ENCODE measurements around the gene HIF3A. TPM values are rescaled to one million over a fixed set of nuclear protein-coding genes. Genes with fewer than 3 reads are reported as not detected.
"Not testable (repeated sequence)": the region's sequence is repeated elsewhere in the genome, so short reads cannot be mapped to it uniquely, and the experiment has no call there.

The HIF3A gene
- polyA plus RNA-seq: 10 to 100 TPM in 2 of 3 donors, 1 to 10 TPM in 1; 9.5 to 99.1 (median 25.0) TPM

- WGBS, 3 donors: 7 to 10% (median 9%) methylated on average over 43 to 46 of the region's 46 CpGs
- no peak within 1 kb of the TSS for H3K27ac ChIP-seq (ENCODE audit: low read depth, low read length)
These were observed at the start of gene HIF3A for GRCh38 chr19:46296722-46297461. TSS of gene HIF3A (plus strand) at chr19:46297042. CDS start at chr19:46297077, 35 bp downstream.

GRCh38 chr19:46250076-46250735 lies 46.6 kb upstream of the HIF3A start:
- WGBS, 3 donors: 55 to 65% (median 57%) methylated on average over 3 of the region's 3 CpGs
- no peak overlapping the region for H3K27ac ChIP-seq (ENCODE audit: low read depth, low read length)

DNA sequence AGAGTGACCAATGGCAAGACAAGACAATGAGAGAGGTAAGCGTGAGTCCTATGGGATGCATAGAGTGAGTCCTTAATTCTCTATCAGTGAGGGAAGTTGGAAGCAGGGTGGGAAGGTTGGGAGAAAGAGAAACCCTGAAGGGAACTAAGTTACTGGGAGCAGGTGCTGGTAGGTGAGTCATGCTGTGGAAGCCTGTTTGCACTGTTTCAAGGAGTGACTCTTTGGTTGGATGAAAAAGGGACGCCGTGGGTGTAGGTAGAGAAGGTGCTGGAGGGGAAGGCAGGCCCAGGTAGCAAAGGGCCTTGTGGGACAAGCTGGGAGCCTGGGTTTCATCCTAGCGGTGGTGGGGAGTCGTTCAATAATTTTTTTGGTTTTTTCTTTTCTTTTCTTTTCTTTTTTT lies 45.4 kb upstream of the HIF3A start:
- 69 to 81% (median 72%) methylated on average over 5 of the region's 5 CpGs for WGBS, 3 donors
- no peak overlapping the region for H3K27ac ChIP-seq (ENCODE audit: low read depth, low read length)

DNA sequence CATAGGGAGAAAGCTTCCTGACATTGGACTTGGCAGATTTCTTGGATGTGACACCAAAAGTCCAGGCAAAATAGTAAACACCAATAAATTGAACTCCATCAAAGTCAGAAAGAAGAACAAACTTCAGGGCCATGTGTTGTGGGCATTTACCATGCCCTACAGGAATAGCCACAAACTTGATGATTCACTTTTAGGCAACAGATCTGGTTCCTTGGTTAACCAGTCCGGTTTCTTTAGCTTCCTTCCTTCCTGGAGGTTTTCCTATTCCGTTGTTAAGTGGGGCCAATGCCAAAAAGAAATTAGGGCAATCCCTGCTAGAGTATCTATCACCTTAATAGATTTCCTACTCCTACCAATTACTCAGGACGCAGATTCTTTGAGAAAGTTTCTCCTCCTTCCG lies 42.1 kb upstream of the HIF3A start:
- H3K27ac ChIP-seq (ENCODE audit: low read depth, low read length): no peak overlapping the region
- 56 to 68% (median 61%) methylated on average over 4 of the region's 4 CpGs for WGBS, 3 donors

GRCh38 chr19:46256855-46257254 lies 40.0 kb upstream of the HIF3A start:
- H3K27ac ChIP-seq (ENCODE audit: low read depth, low read length): no peak overlapping the region
- 58 to 71% (median 62%) methylated on average over 8 of the region's 8 CpGs for WGBS, 3 donors

DNA sequence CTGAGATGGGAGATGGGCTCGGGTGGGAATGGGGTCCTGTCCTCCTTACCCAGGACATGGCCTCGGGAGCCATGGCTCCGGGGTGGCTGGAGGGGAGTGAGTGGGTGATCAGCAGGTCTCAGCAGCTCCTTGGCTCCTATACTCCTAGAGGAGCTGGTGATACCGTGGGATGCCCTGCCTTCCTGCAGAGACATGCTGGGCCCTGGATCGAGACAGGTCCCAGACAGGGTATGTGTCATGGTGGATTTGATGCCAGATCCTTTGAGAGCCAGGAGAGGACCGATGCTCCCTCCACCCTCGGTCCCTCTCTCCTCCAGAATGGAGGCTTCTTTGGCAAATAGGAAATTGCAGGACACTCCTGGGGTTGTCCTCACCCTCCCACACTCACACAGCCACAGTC lies 35.3 kb upstream of the HIF3A start:
- H3K27ac ChIP-seq (ENCODE audit: low read depth, low read length): not testable (repeated sequence)
- 75 to 80% (median 79%) methylated on average over 7 of the region's 7 CpGs for WGBS, 3 donors

GRCh38 chr19:46262684-46263296 lies 34.1 kb upstream of the HIF3A start:
- 41 to 46% (median 45%) methylated on average over 11 of the region's 11 CpGs for WGBS, 3 donors

DNA sequence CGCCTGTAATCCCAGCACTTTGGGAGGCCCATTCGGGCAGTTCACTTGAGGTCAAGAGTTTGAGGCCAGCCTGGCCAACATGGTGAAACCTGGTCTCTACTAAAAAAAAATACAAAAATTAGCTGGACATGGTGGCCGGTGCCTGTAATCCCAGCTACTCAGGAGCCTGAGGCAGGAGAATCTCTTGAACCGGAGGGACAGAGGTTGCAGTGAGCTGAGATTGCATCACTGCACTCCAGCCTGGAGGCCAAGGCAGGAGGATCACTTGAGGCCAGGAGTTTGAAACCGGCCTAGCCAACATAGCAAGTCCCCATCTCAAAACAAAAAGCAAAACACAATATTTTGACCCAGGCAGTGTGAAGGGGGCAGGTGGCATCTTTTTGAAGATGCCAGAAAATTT lies 32.0 kb upstream of the HIF3A start:
- H3K27ac ChIP-seq (ENCODE audit: low read depth, low read length): not testable (repeated sequence)
- WGBS, 3 donors: 70 to 79% (median 78%) methylated on average over 5 of the region's 5 CpGs

More at GRCh38 chr19:46262684-46263296, 34.1 kb upstream of the HIF3A start:
- H3K27ac ChIP-seq (ENCODE audit: low read depth, low read length): not testable (repeated sequence)

GRCh38 chr19:46265217-46265828 lies 31.5 kb upstream of the HIF3A start:
- H3K27ac ChIP-seq (ENCODE audit: low read depth, low read length): no peak overlapping the region
- WGBS, 3 donors: 14 to 23% (median 21%) methylated on average over 10 of the region's 10 CpGs

- H3K27ac ChIP-seq (ENCODE audit: low read depth, low read length): no peak overlapping the region
These were observed 27.7 kb upstream of the HIF3A start for GRCh38 chr19:46269101-46269500.

GRCh38 chr19:46270521-46271256 lies 26.2 kb upstream of the HIF3A start:
- 28 to 38% (median 36%) methylated on average over 17 of the region's 17 CpGs for WGBS, 3 donors
- no peak overlapping the region for H3K27ac ChIP-seq (ENCODE audit: low read depth, low read length)

More at GRCh38 chr19:46269101-46269500, 27.7 kb upstream of the HIF3A start:
- 80 to 85% (median 85%) methylated on average over 7 of the region's 7 CpGs for WGBS, 3 donors

- WGBS, 3 donors: 43 to 57% (median 45%) methylated on average over 8 of the region's 8 CpGs
These were observed 25.2 kb upstream of the HIF3A start for GRCh38 chr19:46271481-46272197.

GRCh38 chr19:46273931-46274330 lies 22.9 kb upstream of the HIF3A start:
- H3K27ac ChIP-seq (ENCODE audit: low read depth, low read length): not testable (repeated sequence)
- 76 to 87% (median 84%) methylated on average over 6 of the region's 6 CpGs for WGBS, 3 donors

More at GRCh38 chr19:46271481-46272197, 25.2 kb upstream of the HIF3A start:
- no peak overlapping the region for H3K27ac ChIP-seq (ENCODE audit: low read depth, low read length)

DNA sequence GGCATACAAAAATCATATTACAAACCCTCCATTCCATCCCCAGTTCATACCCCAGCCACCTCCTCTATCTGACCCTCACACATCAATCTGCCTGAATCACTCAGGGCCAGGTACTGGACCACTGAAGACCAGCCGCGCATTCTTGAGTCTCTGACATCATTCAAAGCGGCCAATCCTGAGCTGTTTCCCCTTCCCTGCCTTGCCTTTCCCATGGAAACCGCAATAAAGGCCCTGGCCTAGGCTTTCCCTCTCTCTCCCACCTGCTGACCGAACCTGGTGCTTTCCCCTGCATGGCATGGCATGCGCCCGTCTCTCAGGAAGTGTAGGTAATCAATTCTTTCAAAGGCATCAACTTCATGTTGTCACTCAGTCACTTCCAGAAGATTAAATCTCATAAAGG lies 17.7 kb upstream of the HIF3A start:
- WGBS, 3 donors: 69 to 85% (median 83%) methylated on average over 7 of the region's 7 CpGs
- H3K27ac ChIP-seq (ENCODE audit: low read depth, low read length): no peak overlapping the region

- H3K27ac ChIP-seq (ENCODE audit: low read depth, low read length): no peak overlapping the region
- 48 to 77% (median 49%) methylated on average over 4 of the region's 4 CpGs for WGBS, 3 donors
These were observed 13.1 kb upstream of the HIF3A start for GRCh38 chr19:46283771-46284170.

DNA sequence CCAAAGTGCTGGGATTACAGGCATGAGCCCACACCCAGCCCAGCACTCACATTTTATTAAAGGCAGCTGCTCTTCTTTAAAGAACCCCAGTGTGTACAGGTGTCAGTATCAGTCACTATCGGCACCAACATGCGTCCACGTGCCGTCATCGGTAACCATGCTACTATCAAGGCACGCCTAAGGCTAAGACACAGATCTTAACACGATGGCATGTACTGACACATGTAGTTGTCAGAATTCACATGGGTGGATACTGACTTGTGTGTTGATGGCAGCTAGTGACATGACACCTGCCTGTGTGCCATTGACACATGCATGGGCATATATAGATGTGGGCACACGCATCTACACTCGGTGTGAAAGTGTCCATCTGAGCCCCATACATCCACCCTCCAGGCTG lies 12.2 kb upstream of the HIF3A start:
- 66 to 83% (median 80%) methylated on average over 9 of the region's 9 CpGs for WGBS, 3 donors

GRCh38 chr19:46287585-46287984 lies 9.3 kb upstream of the HIF3A start:
- 58 to 69% (median 61%) methylated on average over 7 of the region's 7 CpGs for WGBS, 3 donors

More for the DNA sequence above, 12.2 kb upstream of the HIF3A start:
- no peak overlapping the region for H3K27ac ChIP-seq (ENCODE audit: low read depth, low read length)

More at GRCh38 chr19:46287585-46287984, 9.3 kb upstream of the HIF3A start:
- H3K27ac ChIP-seq (ENCODE audit: low read depth, low read length): no peak overlapping the region
